Fibroblast of lung (primary cell): ENCODE measurements around the gene NBEAL1. TPM values are rescaled to one million over a fixed set of nuclear protein-coding genes. Genes with fewer than 3 reads are reported as not detected.

Source experiments
- DNase-seq, 2 donors: peaks; one replicate each; pipeline versions ENCODE4 v3.0.0 to v3.0.0-alpha.2; 2010; ENCODE audit warnings: low read depth in 2 of 2
- H2AFZ ChIP-seq: 2 replicates; pipeline ENCODE4 v1.5.1; 2012; ENCODE audit warnings: low read length, control low read depth, inconsistent platforms
- H3K27ac ChIP-seq: 2 replicates; pipeline ENCODE4 v1.5.1; 2011; ENCODE audit warnings: low read length, control low read depth; ENCODE audit not compliant: insufficient read depth
- H3K27me3 ChIP-seq: 2 replicates; pipeline ENCODE4 v1.5.1; 2011; ENCODE audit warnings: mild to moderate bottlenecking, low read length; ENCODE audit not compliant: control insufficient read depth, insufficient read depth
- H3K36me3 ChIP-seq: 2 replicates; pipeline ENCODE4 v1.5.1; 2011; ENCODE audit warnings: low read length; ENCODE audit not compliant: control insufficient read depth, insufficient read depth
- H3K4me1 ChIP-seq: 2 replicates; pipeline ENCODE4 v1.5.1; 2011; ENCODE audit warnings: low read length; ENCODE audit not compliant: control insufficient read depth, insufficient read depth; ENCODE audit errors: extremely low read depth
- H3K4me2 ChIP-seq: 2 replicates; pipeline ENCODE4 v1.5.1; 2011; ENCODE audit warnings: low read length, control low read depth; ENCODE audit not compliant: insufficient read depth; ENCODE audit errors: extremely low read depth
- H3K4me3 ChIP-seq, 4 experiments: fragments of 200-600 bp in 1 of 4; sonication (generic) in 1 of 4; replicated peaks in 1 of 4; 2 replicates each; pipeline ENCODE4 v1.5.1; 2011 to 2016; ENCODE audit warnings: low read length in 4 of 4, low read depth in 3 of 4, mild to moderate bottlenecking in 3 of 4, control low read depth in 2 of 4, inconsistent platforms in 1 of 4, mixed read lengths in 1 of 4; ENCODE audit not compliant: insufficient read depth in 1 of 4; ENCODE audit errors: control extremely low read depth in 1 of 4
- H3K79me2 ChIP-seq: 2 replicates; pipeline ENCODE4 v1.5.1; 2012; ENCODE audit warnings: mild to moderate bottlenecking, low read length, inconsistent platforms; ENCODE audit not compliant: control insufficient read depth, insufficient read depth
- H3K9ac ChIP-seq: 2 replicates; pipeline ENCODE4 v1.5.1; 2011; ENCODE audit warnings: mild to moderate bottlenecking, low read length, control low read depth; ENCODE audit not compliant: insufficient read depth
- H3K9me3 ChIP-seq: 2 replicates; pipeline ENCODE4 v1.5.1; 2012; ENCODE audit warnings: low read depth, low read length; ENCODE audit not compliant: control insufficient read depth, insufficient read depth
- H4K20me1 ChIP-seq: 2 replicates; pipeline ENCODE4 v1.5.1; 2011; ENCODE audit warnings: low read length; ENCODE audit not compliant: control insufficient read depth, insufficient read depth; ENCODE audit errors: extremely low read depth
- EZH2 ChIP-seq: IDR thresholded peaks from 2 replicates; pipeline ENCODE4 v1.5.1; 2012; ENCODE audit warnings: low read length, control low read depth, mild to moderate bottlenecking; ENCODE audit errors: missing control alignments
- polyA plus RNA-seq, 2 donors: library from polyadenylated mRNA; depleted of rRNA in 1 of 2; stranded (reverse) in 1 of 2; unstranded in 1 of 2; fragments of >200 nt; gene quantifications; 2 replicates each; pipeline ENCODE4 v1.2.1, GENCODE V29; 2011 to 2012; ENCODE audit warnings: missing spikeins in 1 of 2
- total RNA-seq: library from RNA; depleted of rRNA; stranded (reverse); fragments of >200 nt; gene quantifications from 2 replicates; pipeline ENCODE4 v1.2.1, GENCODE V29; 2014
- TF ChIP-seq, protein P1 (sequence below), 2 donors: IDR thresholded peaks in 1 of 2; conservative IDR thresholded peaks in 1 of 2; 1 replicate in 1 of 2; 2 replicates in 1 of 2; pipeline ENCODE4 v1.5.1; 2011 to 2012; ENCODE audit warnings: low read length in 2 of 2, control low read depth in 1 of 2, inconsistent platforms in 1 of 2, low read depth in 1 of 2, mild to moderate bottlenecking in 1 of 2

The NBEAL1 gene
- total and polyA plus RNA-seq, 2 donors (not counting 1 experiment from before 2014, with no cell fraction given), result 14.8 to 55.7 TPM

DNA sequence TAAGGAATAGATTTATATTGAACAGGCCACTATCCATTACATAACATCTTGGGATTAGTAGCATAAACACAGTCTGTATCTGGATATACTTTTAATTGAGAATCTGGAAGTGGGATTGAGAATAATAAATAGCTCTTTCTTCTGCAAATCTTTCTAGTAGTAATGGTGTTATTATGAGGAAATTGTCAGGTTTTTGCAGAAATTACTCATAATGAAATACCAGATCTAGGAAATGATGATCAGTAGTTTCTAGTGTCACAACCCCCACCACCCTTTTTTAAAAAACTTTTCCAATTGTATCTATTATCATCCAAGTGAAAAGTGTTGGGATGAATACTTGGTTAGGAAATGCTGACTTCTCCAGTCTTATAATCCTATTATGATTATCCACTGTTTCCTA, 18.7 kb downstream of the NBEAL1 start:
- no peaks in the 10 kb centered on the region for H3K4me1 ChIP-seq
- H3K9me3 ChIP-seq, result no peaks in the 10 kb centered on the region
- H4K20me1 ChIP-seq, result no peaks in the 10 kb centered on the region
- DNase-seq, result no peak
- no peak overlapping the region for H2AFZ ChIP-seq
- no peaks in the 10 kb centered on the region for H3K27me3 ChIP-seq
- no peak overlapping the region for H3K27ac ChIP-seq
- no peak overlapping the region for H3K9ac ChIP-seq
- no peaks in the 10 kb centered on the region for H3K36me3 ChIP-seq
- no peak for TF ChIP-seq EZH2
- TF ChIP-seq, protein P1, sequence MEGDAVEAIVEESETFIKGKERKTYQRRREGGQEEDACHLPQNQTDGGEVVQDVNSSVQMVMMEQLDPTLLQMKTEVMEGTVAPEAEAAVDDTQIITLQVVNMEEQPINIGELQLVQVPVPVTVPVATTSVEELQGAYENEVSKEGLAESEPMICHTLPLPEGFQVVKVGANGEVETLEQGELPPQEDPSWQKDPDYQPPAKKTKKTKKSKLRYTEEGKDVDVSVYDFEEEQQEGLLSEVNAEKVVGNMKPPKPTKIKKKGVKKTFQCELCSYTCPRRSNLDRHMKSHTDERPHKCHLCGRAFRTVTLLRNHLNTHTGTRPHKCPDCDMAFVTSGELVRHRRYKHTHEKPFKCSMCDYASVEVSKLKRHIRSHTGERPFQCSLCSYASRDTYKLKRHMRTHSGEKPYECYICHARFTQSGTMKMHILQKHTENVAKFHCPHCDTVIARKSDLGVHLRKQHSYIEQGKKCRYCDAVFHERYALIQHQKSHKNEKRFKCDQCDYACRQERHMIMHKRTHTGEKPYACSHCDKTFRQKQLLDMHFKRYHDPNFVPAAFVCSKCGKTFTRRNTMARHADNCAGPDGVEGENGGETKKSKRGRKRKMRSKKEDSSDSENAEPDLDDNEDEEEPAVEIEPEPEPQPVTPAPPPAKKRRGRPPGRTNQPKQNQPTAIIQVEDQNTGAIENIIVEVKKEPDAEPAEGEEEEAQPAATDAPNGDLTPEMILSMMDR (conservative IDR thresholded peaks at IDR 0.05 in 1 of 2, IDR thresholded peaks at IDR 0.05 in 1 of 2; ENCODE audit: low read depth in 1 of 2, low read length in 2 of 2), result no peak
- peaks cover 12% of the 10 kb centered on the region for H3K79me2 ChIP-seq
- H3K4me3 ChIP-seq, result no peak overlapping the region
- H3K4me2 ChIP-seq, result no peak overlapping the region

DNA sequence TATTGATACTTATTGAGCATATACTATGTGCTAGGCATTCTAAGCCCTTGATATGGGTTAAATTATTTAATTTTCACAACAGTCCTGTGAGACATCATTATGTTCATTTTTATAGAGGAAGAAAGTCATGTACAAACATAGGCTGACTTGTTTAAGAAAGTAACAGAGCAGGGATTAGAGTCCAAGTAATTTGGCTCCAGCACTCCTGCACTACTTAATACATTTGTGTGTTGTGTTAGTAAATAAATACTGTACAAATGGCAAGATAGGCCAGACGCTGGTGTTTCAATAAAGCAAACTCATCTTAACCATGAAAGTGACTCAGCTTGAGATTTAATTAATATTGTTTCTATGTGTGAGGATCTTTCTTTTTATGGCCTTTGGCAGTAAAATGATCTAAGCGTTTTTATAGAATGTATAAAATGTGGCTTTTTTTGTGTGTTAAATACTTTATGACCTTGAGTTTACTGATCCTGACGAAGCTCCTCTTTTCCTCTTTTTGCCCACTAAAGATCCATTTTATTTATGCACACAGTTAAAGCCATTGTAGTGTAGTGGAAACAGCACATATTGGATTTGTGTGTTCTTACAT, 21.3 kb downstream of the NBEAL1 start:
- Histone ChIP-seq H3K4me1 (no peaks in the 10 kb centered on the region), H3K9ac (no peak overlapping the region), H4K20me1 (no peaks in the 10 kb centered on the region), H2AFZ (no peak overlapping the region), H3K36me3 (no peaks in the 10 kb centered on the region), H3K4me3 (no peak overlapping the region), H3K27me3 (no peaks in the 10 kb centered on the region), H3K27ac (no peak overlapping the region), H3K9me3 (no peaks in the 10 kb centered on the region), H3K79me2 (peaks cover 12% of the 10 kb centered on the region), H3K4me2 (no peak overlapping the region)
- TF ChIP-seq, protein P1 (conservative IDR thresholded peaks at IDR 0.05 in 1 of 2, IDR thresholded peaks at IDR 0.05 in 1 of 2; ENCODE audit: low read depth in 1 of 2, low read length in 2 of 2), result no peak
- no peak for TF ChIP-seq EZH2
- DNase-seq, result no peak

DNA sequence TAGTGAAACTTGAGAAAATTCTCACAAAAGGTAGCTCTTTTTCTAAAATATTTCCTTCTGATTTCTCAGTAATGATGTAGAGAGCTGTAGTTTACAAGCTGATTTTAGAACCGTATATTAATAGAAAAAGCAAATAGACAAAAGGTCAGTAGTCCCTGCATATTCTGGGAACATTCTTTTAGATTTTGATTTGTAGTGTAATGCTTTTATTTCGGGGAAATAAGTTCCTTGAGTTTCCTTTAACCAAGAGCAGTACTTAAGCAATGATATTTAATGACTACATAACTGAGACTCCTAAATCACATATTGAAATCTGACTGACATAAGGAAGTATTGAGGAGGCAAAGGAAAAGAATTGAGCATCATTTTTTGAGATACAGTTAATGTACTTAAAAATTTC, 22.4 kb downstream of the NBEAL1 start:
- H3K79me2 ChIP-seq, result peaks cover 9% of the 10 kb centered on the region

More for the DNA sequence above, 22.4 kb downstream of the NBEAL1 start:
- TF ChIP-seq, protein P1 (conservative IDR thresholded peaks at IDR 0.05 in 1 of 2, IDR thresholded peaks at IDR 0.05 in 1 of 2; ENCODE audit: low read depth in 1 of 2, low read length in 2 of 2), result no peak
- no peak for TF ChIP-seq EZH2
- H4K20me1 ChIP-seq, result no peaks in the 10 kb centered on the region
- H3K36me3 ChIP-seq, result no peaks in the 10 kb centered on the region
- H3K9ac ChIP-seq, result no peak overlapping the region
- H2AFZ ChIP-seq, result no peak overlapping the region
- no peak overlapping the region for H3K27ac ChIP-seq
- H3K27me3 ChIP-seq, result no peaks in the 10 kb centered on the region
- H3K4me3 ChIP-seq, result no peak overlapping the region
- DNase-seq, result no peak
- no peak overlapping the region for H3K4me2 ChIP-seq
- no peaks in the 10 kb centered on the region for H3K4me1 ChIP-seq
- no peaks in the 10 kb centered on the region for H3K9me3 ChIP-seq
